Cardiac muscle cell (in vitro differentiated cells and primary cell): ENCODE results near the gene CLIC5. TPM values are rescaled to one million over a fixed set of nuclear protein-coding genes. Genes with fewer than 3 reads are reported as not detected.

Source experiments
- DNase-seq, 2 donors: peaks; one replicate each; pipeline versions ENCODE4 v3.0.0 to v3.0.0-alpha.2; 2010 to 2017; ENCODE audit warnings: low read depth in 1 of 2, low spot score in 1 of 2
- H3K27ac ChIP-seq: fragments of 200-600 bp; sonication (generic); 2 replicates; pipeline ENCODE4 v1.5.1; 2016
- H3K27me3 ChIP-seq: fragments of 200-600 bp; sonication (generic); 2 replicates; pipeline ENCODE4 v1.6.0; 2016; ENCODE audit warnings: control low read depth
- H3K36me3 ChIP-seq: fragments of 200-600 bp; sonication (generic); 2 replicates; pipeline ENCODE4 v1.5.1; 2016; ENCODE audit warnings: control low read depth
- H3K4me1 ChIP-seq: fragments of 200-600 bp; sonication (generic); 2 replicates; pipeline ENCODE4 v1.8.1; 2017; ENCODE audit warnings: low read depth, mild to moderate bottlenecking, mixed run types
- H3K4me3 ChIP-seq: fragments of 200-600 bp; sonication (generic); 2 replicates; pipeline ENCODE4 v1.5.1; 2016; ENCODE audit warnings: mild to moderate bottlenecking
- H3K9me3 ChIP-seq: fragments of 200-600 bp; sonication (generic); 2 replicates; pipeline ENCODE4 v1.5.1; 2017; ENCODE audit warnings: low read depth, mild to moderate bottlenecking, control low read depth
- CTCF ChIP-seq: IDR thresholded peaks from 2 replicates; pipeline ENCODE4 v1.5.1; 2012; ENCODE audit warnings: low read depth, mild to moderate bottlenecking, low read length
- polyA plus RNA-seq: library from polyadenylated mRNA; unstranded; fragments of >200 nt; fragmentation: Nextera tagmentation; extraction: Ambion mirVana; gene quantifications from 2 replicates; pipeline ENCODE4 v1.2.1, GENCODE V29; 2016
- total RNA-seq: library from RNA; depleted of rRNA; stranded (reverse); fragments of >200 nt; gene quantifications from 2 replicates; pipeline ENCODE4 v1.2.3, GENCODE V29; 2016

CLIC5 gene
- total and polyA plus RNA-seq, 2 experiments from 2014 or later = 10.5 to 24.5 TPM

GRCh38 chr6:45969026-45969425, 46.6 kb downstream of the CLIC5 start:
- Histone ChIP-seq H3K27ac (no peak overlapping the region), H3K4me3 (no peak overlapping the region), H3K4me1 (peaks cover 13% of the 10 kb centered on the region), H3K27me3 (no peaks in the 10 kb centered on the region), H3K9me3 (no peaks in the 10 kb centered on the region), H3K36me3 (no peaks in the 10 kb centered on the region)
- no peak for TF ChIP-seq CTCF
- no peak for DNase-seq

- H3K4me3 ChIP-seq = no peak overlapping the region
- TF ChIP-seq CTCF = no peak
- H3K27me3 ChIP-seq = no peaks in the 10 kb centered on the region
- no peak for DNase-seq
- H3K36me3 ChIP-seq = no peaks in the 10 kb centered on the region
- no peak overlapping the region for H3K27ac ChIP-seq
- H3K4me1 ChIP-seq = peaks cover 13% of the 10 kb centered on the region
- no peaks in the 10 kb centered on the region for H3K9me3 ChIP-seq
Observed at GRCh38 chr6:45967363-45967762, 48.3 kb downstream of the CLIC5 start.

GRCh38 chr6:45966797-45967196, 48.9 kb downstream of the CLIC5 start:
- Histone ChIP-seq H3K27ac (no peak overlapping the region), H3K36me3 (no peaks in the 10 kb centered on the region), H3K4me3 (no peak overlapping the region), H3K27me3 (no peaks in the 10 kb centered on the region), H3K9me3 (no peaks in the 10 kb centered on the region), H3K4me1 (peaks cover 10% of the 10 kb centered on the region)
- no peak for TF ChIP-seq CTCF
- no peak for DNase-seq

GRCh38 chr6:45966340-45966739, 49.3 kb downstream of the CLIC5 start:
- no peaks in the 10 kb centered on the region for H3K9me3 ChIP-seq
- H3K4me1 ChIP-seq = peaks cover 7% of the 10 kb centered on the region
- H3K27ac ChIP-seq = peak overlapping the region; percentile 12
- no peaks in the 10 kb centered on the region for H3K36me3 ChIP-seq
- H3K4me3 ChIP-seq = no peak overlapping the region
- no peaks in the 10 kb centered on the region for H3K27me3 ChIP-seq
- TF ChIP-seq CTCF = no peak
- DNase-seq = no peak

GRCh38 chr6:45965792-45966191, 49.9 kb downstream of the CLIC5 start:
- Histone ChIP-seq H3K27ac (peak overlapping the region; percentile 12), H3K9me3 (no peaks in the 10 kb centered on the region), H3K4me3 (no peak overlapping the region), H3K4me1 (peaks cover 12% of the 10 kb centered on the region), H3K36me3 (no peaks in the 10 kb centered on the region), H3K27me3 (no peaks in the 10 kb centered on the region)
- peak in 1 of 2 donors; percentile 76 for DNase-seq
- TF ChIP-seq CTCF = no peak

DNA sequence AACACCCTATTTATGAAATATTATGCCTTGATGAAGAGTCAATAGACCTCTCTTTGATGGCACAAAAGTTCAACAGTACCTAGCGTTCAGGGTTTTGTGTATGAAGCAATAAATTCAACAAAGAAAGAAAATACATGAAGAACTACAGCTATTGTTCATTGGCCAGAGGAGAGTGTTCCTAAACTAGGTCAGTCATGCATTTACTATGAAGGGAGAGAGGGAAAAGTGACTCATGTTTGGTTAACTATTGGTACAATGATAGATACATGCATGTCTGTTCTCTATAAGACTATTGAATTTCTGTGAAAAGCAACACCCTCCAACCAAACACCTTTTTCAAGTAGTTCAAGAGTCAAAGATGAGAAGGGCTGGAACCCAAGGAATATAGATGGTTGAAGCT, 50.7 kb downstream of the CLIC5 start:
- DNase-seq = peak in 1 of 2 donors; percentile 34
- H3K4me1 ChIP-seq = peaks cover 17% of the 10 kb centered on the region
- no peaks in the 10 kb centered on the region for H3K36me3 ChIP-seq
- no peak for TF ChIP-seq CTCF
- no peaks in the 10 kb centered on the region for H3K9me3 ChIP-seq
- no peak overlapping the region for H3K27ac ChIP-seq
- no peaks in the 10 kb centered on the region for H3K27me3 ChIP-seq
- H3K4me3 ChIP-seq = no peak overlapping the region
